MM.1S (cell line): ENCODE data around the gene TSHZ3.

Experiments
- DNase-seq: peaks from one replicate; pipeline ENCODE4 v3.0.0-alpha.2; 2015
- H2AFZ ChIP-seq: fragments of 300-600 bp; sonication (generic); 2 replicates; pipeline ENCODE4 v1.6.0; 2016; ENCODE audit warnings: antibody characterized with exemption, low read length
- H3F3A ChIP-seq: fragments of 300-600 bp; sonication (generic); 2 replicates; pipeline ENCODE4 v1.6.1; 2016; ENCODE audit warnings: mild to moderate bottlenecking, antibody characterized with exemption, low read length, moderate library complexity, mixed read lengths; ENCODE audit not compliant: insufficient read depth
- H3K27ac ChIP-seq: fragments of 300-600 bp; sonication (generic); 2 replicates; pipeline ENCODE4 v1.5.1; 2016; ENCODE audit warnings: mild to moderate bottlenecking, low read length
- H3K27me3 ChIP-seq: fragments of 300-600 bp; sonication (generic); replicated peaks from 2 replicates; pipeline ENCODE4 v1.6.0; 2016; ENCODE audit warnings: low read length; ENCODE audit not compliant: insufficient read depth
- H3K36me3 ChIP-seq: fragments of 300-600 bp; sonication (generic); replicated peaks from 2 replicates; pipeline ENCODE4 v1.6.1; 2016; ENCODE audit warnings: mild to moderate bottlenecking, low read length, mixed read lengths; ENCODE audit not compliant: insufficient read depth
- H3K4me1 ChIP-seq: fragments of 300-600 bp; sonication (generic); 2 replicates; pipeline ENCODE4 v1.6.1; 2016; ENCODE audit warnings: low read length, mixed read lengths
- H3K4me2 ChIP-seq: fragments of 300-600 bp; sonication (generic); 2 replicates; pipeline ENCODE4 v1.6.0; 2016; ENCODE audit warnings: low read depth, low read length
- H3K4me3 ChIP-seq: fragments of 300-600 bp; sonication (generic); 2 replicates; pipeline ENCODE4 v1.5.1; 2016; ENCODE audit warnings: low read length, mixed read lengths
- H3K79me2 ChIP-seq: fragments of 300-600 bp; sonication (generic); 2 replicates; pipeline ENCODE4 v1.6.1; 2016; ENCODE audit warnings: mixed run types, low read length, mixed read lengths
- H3K9ac ChIP-seq: fragments of 300-600 bp; sonication (generic); 2 replicates; pipeline ENCODE4 v1.6.1; 2016; ENCODE audit warnings: low read length, mixed read lengths
- H3K9me2 ChIP-seq: fragments of 300-600 bp; sonication (generic); replicated peaks from 2 replicates; pipeline ENCODE4 v1.6.1; 2016; ENCODE audit warnings: mild to moderate bottlenecking, low read length, mixed read lengths; ENCODE audit not compliant: insufficient read depth
- H3K9me3 ChIP-seq: fragments of 300-600 bp; sonication (generic); replicated peaks from 2 replicates; pipeline ENCODE4 v1.6.1; 2016; ENCODE audit warnings: mild to moderate bottlenecking, low read length, mixed read lengths; ENCODE audit not compliant: insufficient read depth
- H4K20me1 ChIP-seq: fragments of 300-600 bp; sonication (generic); 2 replicates; pipeline ENCODE4 v1.6.1; 2016; ENCODE audit warnings: mild to moderate bottlenecking, low read length, moderate library complexity, mixed read lengths; ENCODE audit not compliant: insufficient read depth
- CTCF ChIP-seq: fragments of 300-600 bp; sonication (generic); IDR thresholded peaks from 2 replicates; pipeline ENCODE4 v1.5.1; 2016; ENCODE audit warnings: antibody characterized with exemption, low read length, mixed read lengths
- EZH2 ChIP-seq: fragments of 300-600 bp; sonication (generic); optimal IDR thresholded peaks from 2 replicates; pipeline ENCODE3; 2017; ENCODE audit warnings: low read depth, mild to moderate bottlenecking, antibody characterized with exemption, low read length, mixed read lengths
- EZH2phosphoT487 ChIP-seq: fragments of 300-600 bp; sonication (generic); IDR thresholded peaks from 2 replicates; pipeline ENCODE4 v1.6.1; 2018; ENCODE audit warnings: antibody characterized with exemption, low read length

The TSHZ3 gene

GRCh38 chr19:31354316-31354715 is 5.1 kb upstream of the TSHZ3 start:
- Histone ChIP-seq H3F3A (no peaks in the 10 kb centered on the region), H3K4me3 (no peak overlapping the region), H3K9me2 (no peaks in the 10 kb centered on the region), H3K9me3 (no peaks in the 10 kb centered on the region), H3K9ac (no peak overlapping the region), H3K36me3 (no peaks in the 10 kb centered on the region), H3K4me2 (no peak overlapping the region), H3K79me2 (no peaks in the 10 kb centered on the region), H3K27ac (no peak overlapping the region), H3K27me3 (peaks cover 43% of the 10 kb centered on the region), H3K4me1 (no peaks in the 10 kb centered on the region), H4K20me1 (no peaks in the 10 kb centered on the region), H2AFZ (no peak overlapping the region)
- TF ChIP-seq CTCF (no peak), EZH2 (no peak), EZH2phosphoT487 (no peak)
- DNase-seq = no peak

- Histone ChIP-seq H3K79me2 (no peaks in the 10 kb centered on the region), H3K4me1 (no peaks in the 10 kb centered on the region), H2AFZ (no peak overlapping the region), H3F3A (no peaks in the 10 kb centered on the region), H3K4me3 (no peak overlapping the region), H3K4me2 (no peak overlapping the region), H3K27ac (no peak overlapping the region), H3K36me3 (no peaks in the 10 kb centered on the region), H4K20me1 (no peaks in the 10 kb centered on the region), H3K9ac (no peak overlapping the region), H3K27me3 (peaks cover 43% of the 10 kb centered on the region), H3K9me2 (no peaks in the 10 kb centered on the region), H3K9me3 (no peaks in the 10 kb centered on the region)
- no peak for TF ChIP-seq EZH2
- no peak for TF ChIP-seq EZH2phosphoT487
- TF ChIP-seq CTCF = no peak
- no peak for DNase-seq
These were observed 4.6 kb upstream of the TSHZ3 start for GRCh38 chr19:31353833-31354232.

GRCh38 chr19:31352782-31353651 is 3.8 kb upstream of the TSHZ3 start:
- no peak overlapping the region for H3K4me2 ChIP-seq
- no peak overlapping the region for H2AFZ ChIP-seq
- no peak overlapping the region for H3K4me3 ChIP-seq
- DNase-seq = no peak
- H3K9ac ChIP-seq = no peak overlapping the region
- H3K36me3 ChIP-seq = no peaks in the 10 kb centered on the region
- TF ChIP-seq CTCF (no peak), EZH2 (no peak), EZH2phosphoT487 (no peak)
- H3K27ac ChIP-seq = no peak overlapping the region
- no peaks in the 10 kb centered on the region for H3K9me2 ChIP-seq
- no peaks in the 10 kb centered on the region for H3F3A ChIP-seq
- H3K4me1 ChIP-seq = no peaks in the 10 kb centered on the region
- peaks cover 47% of the 10 kb centered on the region for H3K27me3 ChIP-seq
- H3K9me3 ChIP-seq = no peaks in the 10 kb centered on the region
- no peaks in the 10 kb centered on the region for H3K79me2 ChIP-seq
- H4K20me1 ChIP-seq = no peaks in the 10 kb centered on the region
